ENCODE data around the gene SLC12A6.
"Not testable (repeated sequence)": the region's sequence is repeated elsewhere in the genome, so short reads cannot be mapped to it uniquely, and the experiment has no call there.

Gene SLC12A6

GRCh38 chr15:34248190-34248589 lies 89.4 kb downstream of the SLC12A6 start:
- no peak for FAIRE-seq

GRCh38 chr15:34246276-34246976 lies 91.2 kb downstream of the SLC12A6 start:
- no peak for FAIRE-seq

GRCh38 chr15:34243226-34243625 lies 94.4 kb downstream of the SLC12A6 start:
- no peak for FAIRE-seq

GRCh38 chr15:34242331-34242710 lies 95.3 kb downstream of the SLC12A6 start:
- no peak for FAIRE-seq

GRCh38 chr15:34241376-34242330 lies 95.9 kb downstream of the SLC12A6 start:
- peak; percentile 93 for FAIRE-seq

- no peak for FAIRE-seq
Observed at GRCh38 chr15:34240537-34240936, 97.0 kb downstream of the SLC12A6 start.

- no peak for FAIRE-seq
Observed at GRCh38 chr15:34239151-34239808, 98.3 kb downstream of the SLC12A6 start.

- no peak for FAIRE-seq
Observed at GRCh38 chr15:34233614-34234013, 104.0 kb downstream of the SLC12A6 start.

GRCh38 chr15:34223904-34224596 lies 113.5 kb downstream of the SLC12A6 start:
- no peak for FAIRE-seq

GRCh38 chr15:34217587-34218225 lies 119.9 kb downstream of the SLC12A6 start:
- no peak for FAIRE-seq

GRCh38 chr15:34216527-34217270 lies 120.9 kb downstream of the SLC12A6 start:
- FAIRE-seq = no peak

GRCh38 chr15:34214135-34214534 lies 123.4 kb downstream of the SLC12A6 start:
- FAIRE-seq = no peak

- FAIRE-seq = no peak
Observed at GRCh38 chr15:34213690-34214089, 123.9 kb downstream of the SLC12A6 start.

GRCh38 chr15:34209421-34210282 lies 127.9 kb downstream of the SLC12A6 start, which contains the start of gene KATNBL1:
Gene KATNBL1, minus strand, starts transcription at chr15:34210096. Its CDS starts 46,420 bp downstream, at chr15:34163676.
- FAIRE-seq = peak; percentile 82

GRCh38 chr15:34206011-34206410 lies 131.6 kb downstream of the SLC12A6 start:
- no peak for FAIRE-seq

- no peak for FAIRE-seq
Observed at GRCh38 chr15:34203936-34204335, 133.6 kb downstream of the SLC12A6 start.

GRCh38 chr15:34203305-34203704 lies 134.3 kb downstream of the SLC12A6 start:
- no peak for FAIRE-seq

- not testable (repeated sequence) for FAIRE-seq
Observed at GRCh38 chr15:34193272-34193671, 144.3 kb downstream of the SLC12A6 start.

GRCh38 chr15:34188711-34189110 lies 148.9 kb downstream of the SLC12A6 start:
- no peak for FAIRE-seq

- no peak for FAIRE-seq
Observed at GRCh38 chr15:34185666-34186065, 151.9 kb downstream of the SLC12A6 start.

All from G401.6 (cell line).